WTC11 (cell line): Measurements from ENCODE around the gene SLC25A6. TPM values are rescaled to one million over a fixed set of nuclear protein-coding genes. Genes with fewer than 3 reads are reported as not detected.
A peak's percentile ranks its signal among the peaks of the same experiment; 100 is the strongest.

Experiments
- ATAC-seq: fragments of 200-7000 bp; cut with Tn5 transposase; 2 replicates; pipeline ENCODE4 v1.10.0; 2021; ENCODE audit warnings: mild to moderate bottlenecking, moderate library complexity
- CTCF ChIA-PET: fragments of 300-600 bp; sonication (Branson Sonifier 250); formaldehyde crosslinking; loops from one replicate; lab custom pipeline; 2021; ENCODE audit warnings: antibody characterized with exemption; lab: Charles Lee
- POLR2A ChIA-PET: fragments of 350-600 bp; sonication (Branson Sonifier 250); formaldehyde crosslinking; loops from one replicate; lab custom pipeline; 2021; ENCODE audit warnings: antibody characterized with exemption; lab: Charles Lee
- DNase-seq: peaks from one replicate; pipeline ENCODE4 v3.0.0; 2021; ENCODE audit warnings: low spot score
- H3K27ac Mint-ChIP-seq: 2 replicates; pipeline ENCODE4 v1.8.0; 2021; ENCODE audit warnings: mixed read lengths
- H3K27me3 Mint-ChIP-seq: 2 replicates; pipeline ENCODE4 v1.8.0; 2021; ENCODE audit warnings: low read depth, mild to moderate bottlenecking, moderate library complexity, mixed read lengths
- H3K36me3 Mint-ChIP-seq: 2 replicates; pipeline ENCODE4 v1.8.0; 2021; ENCODE audit warnings: mixed read lengths
- H3K4me1 Mint-ChIP-seq: 2 replicates; pipeline ENCODE4 v1.8.0; 2022; ENCODE audit warnings: mixed read lengths
- H3K4me3 Mint-ChIP-seq: 2 replicates; pipeline ENCODE4 v1.8.0; 2021; ENCODE audit warnings: mild to moderate bottlenecking, moderate library complexity, mixed read lengths
- H3K9me3 Mint-ChIP-seq: 2 replicates; pipeline ENCODE4 v1.8.0; 2021; ENCODE audit warnings: mixed read lengths
- CREM ChIP-seq: sonication (generic); formaldehyde crosslinking; IDR thresholded peaks from 2 replicates; pipeline ENCODE4 v1.8.1; 2022; ENCODE audit warnings: mild to moderate bottlenecking, missing genetic modification reagents, moderate library complexity
- RELA ChIP-seq: sonication (generic); formaldehyde crosslinking; IDR thresholded peaks from 2 replicates; pipeline ENCODE4 v1.8.1; 2022; ENCODE audit warnings: missing genetic modification reagents, mild to moderate bottlenecking, borderline replicate concordance
- SP1 ChIP-seq: sonication (generic); formaldehyde crosslinking; conservative IDR thresholded peaks from 2 replicates; pipeline ENCODE4 v1.8.1; 2022; ENCODE audit warnings: missing genetic modification reagents
- ZNF232 ChIP-seq: sonication (generic); formaldehyde crosslinking; IDR thresholded peaks from 2 replicates; pipeline ENCODE4 v1.8.0; 2022; ENCODE audit warnings: mild to moderate bottlenecking, missing genetic modification reagents
- ZNF671 ChIP-seq: fragments of 250-450 bp; sonication (Bioruptor Pico); IDR thresholded peaks from 2 replicates; pipeline ENCODE4 v1.8.0; 2021; ENCODE audit warnings: mild to moderate bottlenecking
- total RNA-seq: library from RNA; stranded (reverse); gene quantifications from 3 replicates; pipeline ENCODE4 v1.2.3, GENCODE V29; 2021
- TF ChIP-seq, protein P1 (sequence below): sonication (generic); formaldehyde crosslinking; IDR thresholded peaks from 2 replicates; pipeline ENCODE4 v1.8.1; 2023; ENCODE audit warnings: mild to moderate bottlenecking, moderate library complexity, missing genetic modification reagents
- TF ChIP-seq, protein P2 (sequence below): sonication (generic); formaldehyde crosslinking; IDR thresholded peaks from 2 replicates; pipeline ENCODE4 v1.8.0; 2023; ENCODE audit warnings: missing genetic modification reagents
- TF ChIP-seq, protein P3 (sequence below): fragments of 250-450 bp; sonication (Bioruptor Pico); IDR thresholded peaks from 2 replicates; pipeline ENCODE4 v1.9.0; 2021; ENCODE audit warnings: mild to moderate bottlenecking
- TF ChIP-seq, protein P4 (sequence below): fragments of 250-450 bp; sonication (Bioruptor Pico); IDR thresholded peaks from 2 replicates; pipeline ENCODE4 v1.9.0; 2021; ENCODE audit warnings: mild to moderate bottlenecking, borderline replicate concordance
- TF ChIP-seq, protein P5 (sequence below): sonication (generic); formaldehyde crosslinking; IDR thresholded peaks from 2 replicates; pipeline ENCODE4 v1.8.0; 2022; ENCODE audit warnings: mild to moderate bottlenecking, missing genetic modification reagents
- TF ChIP-seq, protein P6 (sequence below): fragments of 200-600 bp; IDR thresholded peaks from 2 replicates; pipeline ENCODE4 v1.8.0; 2022; ENCODE audit warnings: antibody characterized with exemption
- TF ChIP-seq, protein P7 (sequence below): sonication (generic); formaldehyde crosslinking; IDR thresholded peaks from 2 replicates; pipeline ENCODE4 v1.8.1; 2023; ENCODE audit warnings: mild to moderate bottlenecking, missing genetic modification reagents, borderline replicate concordance

The SLC25A6 gene
- total RNA-seq, 1 experiment from 2014 or later: 627 TPM

DNA sequence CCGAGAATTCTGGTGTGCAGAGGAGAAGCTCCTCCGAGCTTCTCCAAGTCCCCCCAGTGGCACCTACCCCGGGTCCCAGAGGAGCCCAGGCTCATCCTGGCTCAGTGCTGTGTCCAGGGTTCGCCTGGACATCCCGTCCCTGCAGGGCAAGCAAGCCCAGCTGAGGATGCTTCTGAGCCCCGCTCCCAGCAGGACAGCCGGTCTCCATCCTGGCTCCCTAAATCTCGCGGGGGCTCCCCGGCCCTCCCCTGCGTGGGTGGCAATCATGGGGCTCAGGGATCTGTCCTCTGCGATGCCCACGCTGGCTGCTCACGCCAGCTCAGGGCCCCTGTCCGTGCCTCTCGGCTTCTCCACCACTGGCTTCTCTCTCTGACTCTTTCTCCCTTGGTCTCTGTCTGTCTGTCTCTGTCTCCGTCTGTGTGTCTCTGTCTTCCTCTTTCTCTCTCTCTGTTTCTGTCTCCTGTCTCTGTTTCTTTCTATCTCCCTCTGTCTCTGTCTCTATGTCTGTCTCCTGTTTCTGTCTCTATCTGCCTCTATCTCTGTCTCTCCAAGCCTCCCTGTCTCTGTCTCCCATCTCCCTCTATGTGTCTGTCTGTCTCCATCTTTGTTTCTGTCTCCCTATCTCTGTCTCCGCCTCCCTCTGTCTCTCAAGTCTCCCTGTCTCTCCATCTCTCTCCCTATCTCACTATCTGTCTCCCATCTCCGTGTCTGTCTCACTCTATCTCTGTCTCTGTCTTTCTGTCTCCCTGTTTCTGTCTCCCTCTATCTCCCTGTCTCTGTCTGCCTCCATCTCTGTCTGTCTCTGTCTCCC, 27.8 kb upstream of the SLC25A6 start:
- ChIA-PET POLR2A (no interaction called here), CTCF (no interaction called here)
- no peak overlapping the region for H3K4me3 Mint-ChIP-seq
- peaks cover 12% of the 10 kb centered on the region for H3K4me1 Mint-ChIP-seq
- peaks cover 53% of the 10 kb centered on the region for H3K36me3 Mint-ChIP-seq
- no peaks in the 10 kb centered on the region for H3K27me3 Mint-ChIP-seq
- DNase-seq (peak; percentile 9), ATAC-seq (peak; percentile 8)
- H3K9me3 Mint-ChIP-seq: peaks cover 27% of the 10 kb centered on the region
- peak overlapping the region; percentile 90 for H3K27ac Mint-ChIP-seq
- TF ChIP-seq, protein P1, sequence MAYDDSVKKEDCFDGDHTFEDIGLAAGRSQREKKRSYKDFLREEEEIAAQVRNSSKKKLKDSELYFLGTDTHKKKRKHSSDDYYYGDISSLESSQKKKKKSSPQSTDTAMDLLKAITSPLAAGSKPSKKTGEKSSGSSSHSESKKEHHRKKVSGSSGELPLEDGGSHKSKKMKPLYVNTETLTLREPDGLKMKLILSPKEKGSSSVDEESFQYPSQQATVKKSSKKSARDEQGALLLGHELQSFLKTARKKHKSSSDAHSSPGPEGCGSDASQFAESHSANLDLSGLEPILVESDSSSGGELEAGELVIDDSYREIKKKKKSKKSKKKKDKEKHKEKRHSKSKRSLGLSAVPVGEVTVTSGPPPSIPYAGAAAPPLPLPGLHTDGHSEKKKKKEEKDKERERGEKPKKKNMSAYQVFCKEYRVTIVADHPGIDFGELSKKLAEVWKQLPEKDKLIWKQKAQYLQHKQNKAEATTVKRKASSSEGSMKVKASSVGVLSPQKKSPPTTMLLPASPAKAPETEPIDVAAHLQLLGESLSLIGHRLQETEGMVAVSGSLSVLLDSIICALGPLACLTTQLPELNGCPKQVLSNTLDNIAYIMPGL (CRISPR knock-in tag): no peak
- TF ChIP-seq RELA (CRISPR knock-in tag): no peak
- TF ChIP-seq SP1 (CRISPR knock-in tag): no peak
- TF ChIP-seq, protein P2, sequence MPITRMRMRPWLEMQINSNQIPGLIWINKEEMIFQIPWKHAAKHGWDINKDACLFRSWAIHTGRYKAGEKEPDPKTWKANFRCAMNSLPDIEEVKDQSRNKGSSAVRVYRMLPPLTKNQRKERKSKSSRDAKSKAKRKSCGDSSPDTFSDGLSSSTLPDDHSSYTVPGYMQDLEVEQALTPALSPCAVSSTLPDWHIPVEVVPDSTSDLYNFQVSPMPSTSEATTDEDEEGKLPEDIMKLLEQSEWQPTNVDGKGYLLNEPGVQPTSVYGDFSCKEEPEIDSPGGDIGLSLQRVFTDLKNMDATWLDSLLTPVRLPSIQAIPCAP (CRISPR knock-in tag): no peak
- TF ChIP-seq, protein P3, sequence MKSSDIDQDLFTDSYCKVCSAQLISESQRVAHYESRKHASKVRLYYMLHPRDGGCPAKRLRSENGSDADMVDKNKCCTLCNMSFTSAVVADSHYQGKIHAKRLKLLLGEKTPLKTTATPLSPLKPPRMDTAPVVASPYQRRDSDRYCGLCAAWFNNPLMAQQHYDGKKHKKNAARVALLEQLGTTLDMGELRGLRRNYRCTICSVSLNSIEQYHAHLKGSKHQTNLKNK (CRISPR knock-in tag): peak; percentile 31; the same call in 1 of the 2 replicates
- 0 out of 2 replicates have a peak, but pooled peaks have one; percentile 7 for TF ChIP-seq ZNF671 (CRISPR knock-in tag)
- TF ChIP-seq, protein P4, sequence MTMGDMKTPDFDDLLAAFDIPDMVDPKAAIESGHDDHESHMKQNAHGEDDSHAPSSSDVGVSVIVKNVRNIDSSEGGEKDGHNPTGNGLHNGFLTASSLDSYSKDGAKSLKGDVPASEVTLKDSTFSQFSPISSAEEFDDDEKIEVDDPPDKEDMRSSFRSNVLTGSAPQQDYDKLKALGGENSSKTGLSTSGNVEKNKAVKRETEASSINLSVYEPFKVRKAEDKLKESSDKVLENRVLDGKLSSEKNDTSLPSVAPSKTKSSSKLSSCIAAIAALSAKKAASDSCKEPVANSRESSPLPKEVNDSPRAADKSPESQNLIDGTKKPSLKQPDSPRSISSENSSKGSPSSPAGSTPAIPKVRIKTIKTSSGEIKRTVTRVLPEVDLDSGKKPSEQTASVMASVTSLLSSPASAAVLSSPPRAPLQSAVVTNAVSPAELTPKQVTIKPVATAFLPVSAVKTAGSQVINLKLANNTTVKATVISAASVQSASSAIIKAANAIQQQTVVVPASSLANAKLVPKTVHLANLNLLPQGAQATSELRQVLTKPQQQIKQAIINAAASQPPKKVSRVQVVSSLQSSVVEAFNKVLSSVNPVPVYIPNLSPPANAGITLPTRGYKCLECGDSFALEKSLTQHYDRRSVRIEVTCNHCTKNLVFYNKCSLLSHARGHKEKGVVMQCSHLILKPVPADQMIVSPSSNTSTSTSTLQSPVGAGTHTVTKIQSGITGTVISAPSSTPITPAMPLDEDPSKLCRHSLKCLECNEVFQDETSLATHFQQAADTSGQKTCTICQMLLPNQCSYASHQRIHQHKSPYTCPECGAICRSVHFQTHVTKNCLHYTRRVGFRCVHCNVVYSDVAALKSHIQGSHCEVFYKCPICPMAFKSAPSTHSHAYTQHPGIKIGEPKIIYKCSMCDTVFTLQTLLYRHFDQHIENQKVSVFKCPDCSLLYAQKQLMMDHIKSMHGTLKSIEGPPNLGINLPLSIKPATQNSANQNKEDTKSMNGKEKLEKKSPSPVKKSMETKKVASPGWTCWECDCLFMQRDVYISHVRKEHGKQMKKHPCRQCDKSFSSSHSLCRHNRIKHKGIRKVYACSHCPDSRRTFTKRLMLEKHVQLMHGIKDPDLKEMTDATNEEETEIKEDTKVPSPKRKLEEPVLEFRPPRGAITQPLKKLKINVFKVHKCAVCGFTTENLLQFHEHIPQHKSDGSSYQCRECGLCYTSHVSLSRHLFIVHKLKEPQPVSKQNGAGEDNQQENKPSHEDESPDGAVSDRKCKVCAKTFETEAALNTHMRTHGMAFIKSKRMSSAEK (CRISPR knock-in tag): no peak

DNA sequence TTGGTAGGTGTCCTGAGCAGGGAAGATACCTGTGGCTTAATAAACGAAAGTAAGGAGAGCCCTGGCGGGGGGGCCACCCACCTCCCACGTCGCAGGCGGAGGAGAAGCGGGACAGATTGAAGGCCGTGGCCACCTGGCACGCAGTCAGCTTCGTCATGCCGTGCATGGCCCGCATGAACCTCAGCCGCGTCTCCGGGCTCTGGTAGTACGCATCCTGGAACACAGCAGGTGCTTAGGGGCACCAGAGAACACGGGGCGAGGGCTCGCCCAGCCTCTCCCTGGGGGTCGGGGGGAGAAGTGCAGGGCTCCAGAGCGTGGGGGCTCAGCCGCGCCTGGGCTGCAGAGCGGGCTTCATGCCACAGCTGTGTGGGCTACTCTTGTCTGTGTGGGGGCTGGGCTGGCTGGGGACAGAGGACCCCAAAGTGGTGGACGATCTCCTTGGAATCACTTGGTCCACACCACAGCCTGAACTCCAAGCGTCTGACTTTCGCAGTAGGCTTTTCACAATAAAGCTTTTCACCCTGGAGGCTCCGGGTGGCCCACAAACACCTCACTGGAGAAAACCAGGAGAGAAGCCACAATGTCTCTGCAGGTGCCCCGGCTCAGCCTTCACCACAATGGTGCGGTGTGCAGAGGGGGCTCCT, 27.1 kb upstream of the SLC25A6 start:
- DNase-seq (peak; percentile 14), ATAC-seq (peak; percentile 17)
- POLR2A ChIA-PET: no interaction called here
- H3K36me3 Mint-ChIP-seq: peaks cover 51% of the 10 kb centered on the region
- peaks cover 12% of the 10 kb centered on the region for H3K4me1 Mint-ChIP-seq
- no peaks in the 10 kb centered on the region for H3K27me3 Mint-ChIP-seq
- H3K9me3 Mint-ChIP-seq: peaks cover 22% of the 10 kb centered on the region
- no peak overlapping the region for H3K27ac Mint-ChIP-seq
- CTCF ChIA-PET: no interaction called here
- H3K4me3 Mint-ChIP-seq: no peak overlapping the region
- no peak for TF ChIP-seq ZNF232 (CRISPR knock-in tag)
- TF ChIP-seq, protein P5, sequence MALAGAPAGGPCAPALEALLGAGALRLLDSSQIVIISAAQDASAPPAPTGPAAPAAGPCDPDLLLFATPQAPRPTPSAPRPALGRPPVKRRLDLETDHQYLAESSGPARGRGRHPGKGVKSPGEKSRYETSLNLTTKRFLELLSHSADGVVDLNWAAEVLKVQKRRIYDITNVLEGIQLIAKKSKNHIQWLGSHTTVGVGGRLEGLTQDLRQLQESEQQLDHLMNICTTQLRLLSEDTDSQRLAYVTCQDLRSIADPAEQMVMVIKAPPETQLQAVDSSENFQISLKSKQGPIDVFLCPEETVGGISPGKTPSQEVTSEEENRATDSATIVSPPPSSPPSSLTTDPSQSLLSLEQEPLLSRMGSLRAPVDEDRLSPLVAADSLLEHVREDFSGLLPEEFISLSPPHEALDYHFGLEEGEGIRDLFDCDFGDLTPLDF: no peak
- TF ChIP-seq, protein P4 (CRISPR knock-in tag): no peak
- no peak for TF ChIP-seq CREM (CRISPR knock-in tag)
- TF ChIP-seq, protein P6, sequence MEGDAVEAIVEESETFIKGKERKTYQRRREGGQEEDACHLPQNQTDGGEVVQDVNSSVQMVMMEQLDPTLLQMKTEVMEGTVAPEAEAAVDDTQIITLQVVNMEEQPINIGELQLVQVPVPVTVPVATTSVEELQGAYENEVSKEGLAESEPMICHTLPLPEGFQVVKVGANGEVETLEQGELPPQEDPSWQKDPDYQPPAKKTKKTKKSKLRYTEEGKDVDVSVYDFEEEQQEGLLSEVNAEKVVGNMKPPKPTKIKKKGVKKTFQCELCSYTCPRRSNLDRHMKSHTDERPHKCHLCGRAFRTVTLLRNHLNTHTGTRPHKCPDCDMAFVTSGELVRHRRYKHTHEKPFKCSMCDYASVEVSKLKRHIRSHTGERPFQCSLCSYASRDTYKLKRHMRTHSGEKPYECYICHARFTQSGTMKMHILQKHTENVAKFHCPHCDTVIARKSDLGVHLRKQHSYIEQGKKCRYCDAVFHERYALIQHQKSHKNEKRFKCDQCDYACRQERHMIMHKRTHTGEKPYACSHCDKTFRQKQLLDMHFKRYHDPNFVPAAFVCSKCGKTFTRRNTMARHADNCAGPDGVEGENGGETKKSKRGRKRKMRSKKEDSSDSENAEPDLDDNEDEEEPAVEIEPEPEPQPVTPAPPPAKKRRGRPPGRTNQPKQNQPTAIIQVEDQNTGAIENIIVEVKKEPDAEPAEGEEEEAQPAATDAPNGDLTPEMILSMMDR: no peak
- TF ChIP-seq, protein P7, sequence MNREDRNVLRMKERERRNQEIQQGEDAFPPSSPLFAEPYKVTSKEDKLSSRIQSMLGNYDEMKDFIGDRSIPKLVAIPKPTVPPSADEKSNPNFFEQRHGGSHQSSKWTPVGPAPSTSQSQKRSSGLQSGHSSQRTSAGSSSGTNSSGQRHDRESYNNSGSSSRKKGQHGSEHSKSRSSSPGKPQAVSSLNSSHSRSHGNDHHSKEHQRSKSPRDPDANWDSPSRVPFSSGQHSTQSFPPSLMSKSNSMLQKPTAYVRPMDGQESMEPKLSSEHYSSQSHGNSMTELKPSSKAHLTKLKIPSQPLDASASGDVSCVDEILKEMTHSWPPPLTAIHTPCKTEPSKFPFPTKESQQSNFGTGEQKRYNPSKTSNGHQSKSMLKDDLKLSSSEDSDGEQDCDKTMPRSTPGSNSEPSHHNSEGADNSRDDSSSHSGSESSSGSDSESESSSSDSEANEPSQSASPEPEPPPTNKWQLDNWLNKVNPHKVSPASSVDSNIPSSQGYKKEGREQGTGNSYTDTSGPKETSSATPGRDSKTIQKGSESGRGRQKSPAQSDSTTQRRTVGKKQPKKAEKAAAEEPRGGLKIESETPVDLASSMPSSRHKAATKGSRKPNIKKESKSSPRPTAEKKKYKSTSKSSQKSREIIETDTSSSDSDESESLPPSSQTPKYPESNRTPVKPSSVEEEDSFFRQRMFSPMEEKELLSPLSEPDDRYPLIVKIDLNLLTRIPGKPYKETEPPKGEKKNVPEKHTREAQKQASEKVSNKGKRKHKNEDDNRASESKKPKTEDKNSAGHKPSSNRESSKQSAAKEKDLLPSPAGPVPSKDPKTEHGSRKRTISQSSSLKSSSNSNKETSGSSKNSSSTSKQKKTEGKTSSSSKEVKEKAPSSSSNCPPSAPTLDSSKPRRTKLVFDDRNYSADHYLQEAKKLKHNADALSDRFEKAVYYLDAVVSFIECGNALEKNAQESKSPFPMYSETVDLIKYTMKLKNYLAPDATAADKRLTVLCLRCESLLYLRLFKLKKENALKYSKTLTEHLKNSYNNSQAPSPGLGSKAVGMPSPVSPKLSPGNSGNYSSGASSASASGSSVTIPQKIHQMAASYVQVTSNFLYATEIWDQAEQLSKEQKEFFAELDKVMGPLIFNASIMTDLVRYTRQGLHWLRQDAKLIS (CRISPR knock-in tag): 0 out of 2 replicates have a peak, but pooled peaks have one; percentile 26
